GM18508 (cell line): ENCODE results near the gene EMX1.

ENCODE experiments used
- ATAC-seq: cut with Tn5 transposase; IDR thresholded peaks from one replicate; pipeline ENCODE4 v1.9.1; 2021; ENCODE audit warnings: moderate number of reproducible peaks; ENCODE audit not compliant: insufficient read depth, unreplicated experiment

Gene EMX1

DNA sequence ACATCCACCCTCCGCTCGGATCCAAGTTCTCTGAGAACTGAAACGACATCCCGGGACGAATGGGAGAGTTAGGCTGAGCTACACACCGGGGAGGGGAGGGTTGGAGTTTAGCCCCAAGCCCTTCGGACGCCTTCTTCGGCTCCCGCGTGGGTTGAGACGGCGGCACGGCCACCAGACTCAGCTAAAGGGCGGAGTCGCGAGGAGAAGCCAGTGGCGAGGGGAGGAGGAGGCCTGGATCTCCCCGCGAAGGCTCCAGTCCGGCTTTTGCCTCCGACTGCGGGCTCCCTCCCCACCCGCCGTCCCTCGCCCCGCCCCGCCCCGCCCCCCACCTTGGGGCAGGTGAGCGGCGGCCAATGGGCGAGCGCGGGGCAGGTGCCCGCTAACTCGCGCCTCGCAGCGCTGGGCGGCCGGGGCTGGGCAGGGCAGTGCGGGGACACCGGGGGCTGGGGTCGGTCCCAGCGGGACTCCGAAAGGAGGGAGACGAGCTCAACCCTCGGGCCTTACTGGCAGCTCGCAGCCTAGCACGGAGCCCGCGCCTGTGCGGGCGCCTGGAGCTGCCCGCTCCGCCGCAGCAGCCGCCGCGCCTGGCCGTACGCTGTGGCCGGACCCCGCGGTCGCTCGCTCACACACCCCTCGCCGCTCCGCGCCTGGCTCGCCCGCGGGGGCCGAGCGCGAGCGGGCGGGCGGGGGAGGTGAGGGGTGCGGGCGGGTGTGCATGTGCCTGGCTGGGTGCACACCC, at the start of gene EMX1:
EMX1 (plus strand) TSS at position 382 of the 739 bp plus-strand sequence; CDS start at position 716, 334 bp downstream.
- no peak for ATAC-seq

DNA sequence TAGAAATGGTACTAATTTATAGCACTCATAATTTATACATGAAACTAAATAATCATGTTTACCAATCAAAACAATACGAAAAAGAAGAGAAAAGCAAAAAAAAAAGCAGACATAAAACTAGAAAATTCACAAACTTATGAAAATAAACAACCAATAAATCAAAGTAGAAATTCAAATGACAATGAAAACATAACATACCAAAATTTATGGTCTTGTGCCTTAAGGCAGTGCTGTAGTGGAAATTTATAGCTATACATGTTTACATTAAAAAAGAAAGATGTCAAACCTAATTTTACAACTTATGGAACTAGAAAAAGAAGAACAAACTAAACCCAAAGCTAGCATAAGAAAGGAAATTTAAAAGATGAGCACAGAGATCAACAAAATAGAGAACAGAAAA, 46.3 kb upstream of the EMX1 start:
- no peak for ATAC-seq

DNA sequence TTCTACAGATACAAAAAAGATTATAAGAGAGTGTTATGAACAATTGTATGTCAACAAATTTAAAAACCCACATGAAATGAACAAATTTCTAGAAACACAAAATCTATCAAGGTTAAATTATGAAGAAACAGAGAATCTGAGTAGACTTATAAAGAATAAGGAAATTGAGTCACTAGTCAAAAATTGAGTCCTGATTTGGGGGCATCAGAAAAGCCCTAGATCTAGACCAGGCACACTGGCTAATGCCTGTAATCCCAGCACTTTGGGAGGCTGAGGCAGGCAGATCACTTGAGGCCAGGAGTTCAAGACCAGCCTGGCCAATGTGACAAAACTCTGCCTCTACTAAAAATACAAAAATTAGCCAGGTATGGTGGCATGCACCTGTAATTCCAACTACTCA, 45.4 kb upstream of the EMX1 start:
- ATAC-seq, result no peak

DNA sequence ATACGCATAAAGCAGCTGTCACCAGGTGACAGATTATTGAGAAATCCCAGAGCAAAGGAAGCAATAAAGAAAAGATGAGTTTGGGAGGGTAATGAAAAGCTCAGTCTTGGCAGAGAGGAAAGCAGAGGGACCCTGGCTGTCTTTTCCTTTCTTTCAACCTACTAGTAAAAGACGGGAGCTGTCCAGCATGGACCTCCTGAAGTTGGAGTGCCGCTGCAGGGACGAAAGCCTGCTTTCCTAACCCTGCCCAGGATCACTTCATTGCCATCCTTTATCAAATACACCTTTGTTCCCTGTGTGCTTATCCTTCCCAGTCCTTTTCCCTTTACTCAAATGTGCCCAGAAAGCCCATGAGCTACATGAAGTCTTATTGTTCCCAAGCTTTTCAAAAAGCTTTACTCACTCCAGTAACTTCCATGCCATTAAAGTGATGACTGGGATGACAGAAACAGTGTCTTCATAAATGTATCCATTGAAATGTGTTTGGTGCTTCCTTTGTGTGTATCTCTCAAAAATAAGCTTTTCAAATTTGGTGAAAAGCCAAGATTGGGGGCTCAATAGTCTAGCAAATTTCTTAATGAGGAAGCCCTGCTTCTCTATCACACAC, 33.9 kb upstream of the EMX1 start:
- no peak for ATAC-seq

DNA sequence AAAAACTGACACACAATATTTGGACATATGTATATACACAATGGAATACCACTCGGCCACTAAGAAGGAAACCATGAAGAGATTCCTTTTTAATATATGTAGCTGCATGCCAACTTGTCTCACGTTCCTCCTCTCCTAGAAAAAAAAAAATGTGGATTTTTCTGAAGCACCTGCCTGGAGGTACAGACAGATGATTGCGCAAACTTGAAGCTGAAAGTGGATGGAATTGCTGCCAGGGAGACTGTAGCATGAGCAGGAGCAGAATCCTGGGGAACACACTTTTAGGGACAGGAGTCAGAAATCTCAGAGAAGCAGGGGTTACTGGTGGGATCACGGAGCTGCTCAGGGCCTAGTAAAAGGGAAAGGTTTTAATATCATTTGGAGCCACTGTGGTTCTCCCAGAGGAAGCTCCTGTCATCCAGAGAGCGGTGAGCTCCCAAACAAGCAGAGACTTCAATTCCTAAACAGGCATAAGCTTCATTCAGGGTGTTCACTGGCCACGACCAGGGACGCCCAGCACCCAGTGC, 30.8 kb upstream of the EMX1 start:
- ATAC-seq, result no peak

DNA sequence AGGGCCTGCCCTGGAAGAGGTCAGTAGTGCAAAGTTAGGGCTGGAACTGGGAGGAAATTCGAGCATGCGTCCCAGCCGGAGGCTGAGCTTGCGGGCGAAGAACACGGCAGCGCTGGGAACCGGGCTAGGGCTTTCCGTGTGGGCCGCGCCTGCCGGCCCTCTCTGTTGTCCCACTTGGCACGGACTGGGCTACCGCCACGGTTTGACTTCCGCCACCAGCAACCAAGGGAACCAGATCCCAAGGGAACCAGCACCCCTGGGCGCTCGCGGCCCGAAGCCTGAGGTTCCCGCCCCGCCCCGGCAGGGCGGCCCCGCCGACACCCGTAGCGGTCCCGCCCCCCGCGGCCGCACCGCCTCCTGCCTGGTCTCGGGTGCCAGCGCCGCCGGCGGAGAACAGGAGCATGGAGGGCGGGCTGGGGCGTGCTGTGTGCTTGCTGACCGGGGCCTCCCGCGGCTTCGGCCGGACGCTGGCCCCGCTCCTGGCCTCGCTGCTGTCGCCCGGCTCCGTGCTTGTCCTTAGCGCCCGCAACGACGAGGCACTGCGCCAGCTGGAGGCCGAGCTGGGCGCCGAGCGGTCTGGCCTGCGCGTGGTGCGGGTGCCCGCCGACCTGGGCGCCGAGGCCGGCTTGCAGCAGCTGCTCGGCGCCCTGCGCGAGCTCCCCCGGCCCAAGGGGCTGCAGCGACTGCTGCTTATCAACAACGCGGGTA, 30.1 kb upstream of the EMX1 start, which contains the start of gene SPR:
SPR (plus strand) TSS at position 377 of the 708 bp plus-strand sequence; CDS start at position 402, 25 bp downstream.
- no peak for ATAC-seq

DNA sequence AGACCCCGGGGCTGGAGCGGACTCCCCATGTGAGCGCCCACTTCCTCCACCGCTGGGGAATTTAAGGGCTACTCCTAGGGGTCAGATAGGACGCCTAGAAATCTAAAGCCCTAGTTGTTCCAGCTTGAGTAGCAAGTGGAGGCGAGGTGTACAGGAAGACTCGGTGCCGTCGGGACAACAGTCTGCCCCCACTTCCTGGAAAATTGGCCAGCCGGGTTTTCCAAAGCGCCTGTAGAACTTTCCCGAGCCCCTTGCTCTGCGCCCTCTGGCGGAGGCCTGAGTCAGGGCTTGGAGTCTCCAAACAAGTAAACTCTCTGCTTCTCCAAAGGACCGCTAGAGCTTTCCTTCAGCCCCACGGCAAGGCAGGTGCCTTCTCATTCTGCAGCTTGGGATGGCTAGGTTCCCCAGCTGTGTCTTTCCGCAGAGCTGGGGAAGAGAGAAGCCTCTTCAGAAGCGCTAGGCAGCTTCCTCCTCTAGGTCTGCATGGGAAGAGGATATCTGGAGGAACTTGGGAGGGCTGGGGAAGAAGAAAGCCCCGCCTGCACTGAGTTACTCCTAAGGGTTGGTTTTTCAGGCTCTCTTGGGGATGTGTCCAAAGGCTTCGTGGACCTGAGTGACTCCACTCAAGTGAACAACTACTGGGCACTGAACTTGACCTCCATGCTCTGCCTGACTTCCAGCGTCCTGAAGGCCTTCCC, 29.4 kb upstream of the EMX1 start:
- no peak for ATAC-seq

DNA sequence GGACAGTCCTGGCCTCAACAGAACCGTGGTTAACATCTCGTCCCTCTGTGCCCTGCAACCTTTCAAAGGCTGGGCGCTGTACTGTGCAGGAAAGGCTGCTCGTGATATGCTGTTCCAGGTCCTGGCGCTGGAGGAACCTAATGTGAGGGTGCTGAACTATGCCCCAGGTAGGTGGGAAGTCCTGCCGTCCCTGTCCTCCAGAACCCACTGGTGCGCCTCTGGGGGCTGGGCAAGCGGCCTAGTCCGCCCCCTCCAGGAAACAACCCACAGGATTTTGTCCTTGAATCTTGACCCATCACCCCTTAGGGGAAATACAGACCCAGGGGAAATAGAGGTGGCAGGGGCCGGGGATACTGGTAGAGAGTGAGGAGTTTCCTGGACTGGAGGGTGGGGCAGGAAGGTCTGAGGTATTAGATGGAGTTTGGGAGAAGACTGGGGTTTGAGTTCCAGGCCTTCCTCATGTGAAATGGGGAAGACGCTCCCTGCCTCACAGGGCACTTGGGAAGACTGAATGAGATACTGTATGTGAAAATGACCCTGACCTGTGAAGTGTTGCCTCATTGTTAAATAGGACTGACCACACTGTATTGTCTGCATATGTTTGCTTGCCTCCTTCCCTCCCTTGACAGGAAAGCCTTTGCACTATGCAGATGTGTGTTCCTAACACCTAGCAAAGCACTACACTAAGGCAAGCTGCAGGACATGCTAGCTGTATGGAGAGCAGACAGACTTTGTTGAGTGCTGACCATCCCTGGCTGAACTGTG, 28.7 kb upstream of the EMX1 start:
- no peak for ATAC-seq

DNA sequence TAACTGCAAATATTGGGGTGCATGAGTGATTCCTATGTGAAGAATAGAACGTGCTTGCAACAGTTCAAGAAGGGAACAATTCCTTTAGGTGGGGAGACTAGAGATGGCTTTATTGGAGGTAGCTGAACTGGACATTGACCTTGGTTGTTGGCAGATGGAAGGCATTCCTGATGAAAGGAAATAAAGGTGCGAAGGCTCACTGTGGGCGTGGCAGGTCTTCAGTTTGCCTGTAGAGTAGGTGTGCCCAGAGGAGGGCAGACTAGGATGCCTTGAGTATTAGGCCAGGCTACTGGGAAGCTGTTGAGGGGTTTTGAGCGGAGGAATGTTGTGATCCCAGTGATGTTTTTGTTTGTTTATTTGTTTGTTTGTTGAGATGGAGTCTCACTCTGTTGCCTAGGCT, 27.3 kb upstream of the EMX1 start:
- no peak for ATAC-seq

DNA sequence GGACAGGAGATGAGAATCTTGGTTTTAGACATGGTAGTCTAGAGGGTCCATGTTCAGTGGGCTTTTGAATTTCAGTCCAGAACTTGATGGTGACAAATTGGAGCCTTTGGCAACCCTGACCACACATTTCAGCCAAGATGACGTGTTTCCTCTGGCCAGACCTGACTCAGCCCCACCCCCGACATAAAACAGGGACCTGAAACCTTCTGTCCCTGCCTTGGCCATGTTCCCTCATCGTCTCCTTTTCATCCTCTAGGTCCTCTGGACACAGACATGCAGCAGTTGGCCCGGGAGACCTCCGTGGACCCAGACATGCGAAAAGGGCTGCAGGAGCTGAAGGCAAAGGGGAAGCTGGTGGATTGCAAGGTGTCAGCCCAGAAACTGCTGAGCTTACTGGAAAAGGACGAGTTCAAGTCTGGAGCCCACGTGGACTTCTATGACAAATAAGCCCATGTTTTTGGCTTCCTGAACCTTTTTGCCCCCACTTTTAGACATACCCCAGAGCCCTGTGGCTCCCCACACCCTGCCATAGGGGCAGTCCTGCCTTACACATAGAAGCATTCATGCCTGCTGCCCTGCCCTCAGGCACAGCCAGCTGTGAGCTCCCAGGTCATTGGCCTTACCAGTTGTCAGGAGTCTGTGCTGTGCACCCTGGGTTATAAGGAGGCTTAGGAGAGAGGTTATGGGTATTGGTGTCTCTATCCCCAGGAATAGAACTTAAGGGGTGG, 26.1 kb upstream of the EMX1 start:
- ATAC-seq, result no peak

DNA sequence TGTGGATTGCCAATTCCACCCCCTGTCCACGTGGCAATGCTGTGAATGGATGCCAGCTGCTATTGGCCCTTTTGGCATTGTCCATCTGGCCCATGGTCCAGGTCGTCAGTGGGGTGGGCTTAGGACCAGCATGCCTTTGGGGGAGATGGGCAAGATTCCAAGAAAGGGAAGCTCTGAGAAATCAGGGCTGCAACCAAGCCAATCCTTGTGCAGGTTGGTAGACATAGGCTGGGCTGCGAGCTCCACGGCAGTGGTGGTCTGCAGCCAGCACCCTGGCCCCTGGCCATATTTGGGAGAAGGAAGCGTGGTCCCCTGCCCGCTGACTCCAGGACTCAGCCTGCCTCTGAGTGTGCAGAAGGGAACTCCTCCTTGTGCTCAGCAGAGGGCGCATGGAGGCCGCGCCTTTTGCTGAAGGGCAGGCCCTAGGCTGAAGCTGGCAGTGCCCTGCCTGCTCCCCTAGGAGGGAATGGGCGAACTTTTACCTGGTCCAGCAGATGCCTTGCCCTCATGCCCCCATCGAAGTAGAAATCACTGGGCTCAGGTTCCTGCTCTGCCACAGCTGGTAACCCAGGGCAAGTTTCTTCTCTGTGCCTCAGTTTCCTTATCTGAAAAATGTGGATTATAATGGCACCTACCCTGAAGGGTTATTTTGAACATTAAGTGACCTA, 24.7 kb upstream of the EMX1 start:
- ATAC-seq, result peak; percentile 32

DNA sequence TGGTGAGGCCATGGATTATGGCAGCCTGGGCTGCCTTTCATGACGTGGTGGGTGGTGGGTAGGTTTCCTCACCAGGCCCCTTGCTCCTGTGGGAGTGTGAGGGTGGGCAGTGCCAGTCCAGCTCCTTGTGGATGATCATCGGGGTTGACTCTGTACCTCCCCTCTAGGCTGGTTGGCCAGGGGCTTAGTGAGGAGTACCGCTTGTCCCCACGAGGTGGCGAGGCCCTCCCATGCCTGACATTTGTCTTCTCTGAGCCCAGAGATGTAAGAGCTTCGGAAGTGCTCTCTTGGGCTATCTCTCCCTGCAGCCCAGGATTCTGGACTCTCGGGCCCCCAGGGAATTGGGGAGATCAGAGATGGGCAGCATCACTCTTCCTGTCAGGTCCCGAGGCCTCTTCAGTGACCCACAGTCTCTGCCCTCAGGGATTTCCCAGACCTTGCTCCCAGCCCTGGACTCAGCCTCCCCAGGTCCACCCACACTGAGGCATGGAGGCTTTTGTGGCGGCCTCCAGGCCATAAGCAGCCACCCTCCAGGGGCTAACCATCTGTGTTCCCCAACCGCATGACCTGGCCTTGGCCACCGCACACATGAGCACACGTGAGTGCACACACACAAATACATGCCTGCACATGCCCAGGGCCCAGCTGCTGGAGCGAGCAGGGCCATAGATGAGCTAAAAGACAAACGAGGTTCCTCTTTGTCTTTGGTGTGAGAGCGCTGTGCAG, 23.6 kb upstream of the EMX1 start:
- ATAC-seq, result no peak

DNA sequence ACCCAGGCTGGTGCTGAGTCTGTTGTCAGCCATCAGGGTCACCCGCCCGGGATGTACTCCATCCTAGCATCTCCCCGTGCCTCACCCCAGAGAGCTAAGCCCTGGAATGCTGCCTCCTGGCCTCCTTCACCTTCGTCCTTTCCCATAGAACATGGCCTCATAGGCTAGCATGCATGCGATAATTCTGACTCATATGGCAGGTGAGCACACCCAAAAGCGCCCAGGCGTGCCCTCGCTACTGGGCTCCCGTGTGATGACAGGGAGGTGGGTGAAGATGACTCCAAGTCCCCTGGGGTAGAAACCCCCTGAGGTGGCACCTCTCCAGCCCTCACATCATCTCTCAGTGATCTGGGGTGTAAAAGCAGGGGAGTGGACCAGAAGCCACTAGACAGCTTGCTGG, 22.8 kb upstream of the EMX1 start:
- no peak for ATAC-seq

DNA sequence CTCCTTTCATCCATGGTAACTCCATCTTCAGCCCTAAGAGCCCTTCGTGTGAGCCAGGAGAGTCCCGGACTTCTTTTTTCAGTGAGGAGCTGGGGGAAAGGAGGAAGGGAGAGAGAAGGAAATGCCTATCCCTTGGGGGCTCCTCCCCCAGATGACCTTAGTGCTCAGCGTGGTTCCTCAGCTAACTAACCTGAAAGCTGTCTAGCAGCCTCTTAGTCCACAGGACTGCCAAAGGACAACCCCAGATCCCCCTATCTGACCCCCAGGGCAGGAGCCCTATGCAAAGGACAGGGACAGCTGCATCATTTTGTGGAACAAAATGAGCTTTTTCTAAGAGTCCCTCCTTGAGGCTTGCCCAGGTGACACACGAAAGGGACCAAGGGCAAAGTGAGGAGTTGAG, 22.2 kb upstream of the EMX1 start:
- ATAC-seq, result no peak

DNA sequence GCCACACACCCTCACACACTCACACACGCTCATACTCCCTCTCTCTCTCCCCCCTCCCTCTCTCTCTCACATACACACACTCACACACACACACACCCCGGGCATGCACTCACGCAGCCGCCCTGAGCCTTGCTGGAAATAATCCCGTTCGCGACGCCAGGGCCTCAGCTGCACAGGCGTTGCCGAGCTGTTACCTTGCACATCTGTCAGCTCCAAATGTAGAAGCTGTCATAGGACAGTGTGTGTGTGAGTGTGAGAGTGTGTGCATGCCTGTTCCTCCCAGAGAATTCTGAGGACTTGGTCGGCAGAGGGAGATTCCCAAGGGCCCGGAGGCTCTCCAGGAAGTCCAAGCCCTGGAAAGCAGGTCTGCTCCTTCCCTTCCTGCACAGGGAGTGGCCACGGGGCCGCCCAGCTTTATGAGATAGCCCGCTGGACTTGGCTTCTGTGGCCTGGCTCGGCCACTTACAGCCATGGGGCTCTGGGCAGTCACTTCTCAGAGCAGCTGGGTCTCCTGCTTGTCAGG, 21.5 kb upstream of the EMX1 start:
- no peak for ATAC-seq

DNA sequence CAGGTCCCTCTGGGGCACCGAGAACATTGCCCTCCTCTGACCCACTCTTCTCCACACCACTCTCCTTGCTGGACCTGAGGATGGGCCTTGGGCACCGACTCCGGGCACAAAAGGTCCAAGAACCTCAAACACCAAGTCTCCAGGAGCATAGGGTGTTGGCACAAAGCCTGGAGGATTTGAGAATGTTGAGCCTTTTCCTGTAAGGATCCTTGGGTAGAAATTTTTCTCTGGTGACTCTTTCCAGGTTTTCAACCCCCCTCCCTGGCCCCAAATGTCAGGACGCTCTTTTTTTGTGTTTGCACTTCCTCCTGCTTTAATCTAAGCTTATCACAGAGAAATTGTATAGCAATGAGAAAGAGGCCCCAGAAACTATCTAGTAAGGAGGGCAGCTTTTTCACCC, 20.9 kb upstream of the EMX1 start:
- no peak for ATAC-seq

DNA sequence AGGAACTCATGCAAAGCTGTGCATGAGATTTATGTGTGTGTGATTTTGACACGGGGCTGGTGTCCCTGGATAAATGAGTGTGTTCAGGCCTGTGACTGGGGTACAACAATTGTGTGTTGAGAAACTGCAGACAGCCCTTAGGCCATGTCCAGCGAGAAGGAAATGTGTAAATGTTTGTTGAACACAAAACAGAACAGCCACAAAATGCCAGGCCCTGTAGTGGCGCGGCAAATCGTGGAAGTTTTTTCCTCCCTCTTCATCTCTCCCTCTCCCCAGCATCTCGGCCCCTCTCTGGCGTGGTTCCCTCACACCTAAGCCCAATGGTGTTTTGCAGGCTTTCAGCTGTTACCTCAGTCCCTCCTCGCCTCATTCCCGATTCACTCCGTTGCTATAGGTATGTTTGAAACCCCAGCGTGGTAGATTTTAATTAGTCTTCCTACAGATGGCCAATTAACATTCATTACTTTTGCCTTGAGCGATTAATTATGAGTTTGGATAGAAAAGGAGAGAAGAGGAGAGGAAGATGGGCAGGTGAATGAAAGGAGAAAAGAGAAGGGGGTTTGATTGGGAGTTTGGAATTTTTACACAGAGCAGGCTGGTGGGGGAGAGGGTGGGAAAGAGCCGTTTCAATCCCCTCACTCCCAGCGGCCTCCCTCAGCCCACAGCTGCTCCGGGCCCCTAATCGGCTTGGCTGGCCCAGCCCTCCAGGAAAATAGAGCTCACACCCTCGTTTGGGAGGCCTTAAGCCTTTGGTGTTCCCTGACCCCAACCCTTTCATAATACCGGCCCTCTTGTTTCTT, 19.3 kb upstream of the EMX1 start:
- no peak for ATAC-seq
